Kidney (tissue), 14 donors: ENCODE results near the gene ESYT2. TPM values are rescaled to one million over a fixed set of nuclear protein-coding genes. Genes with fewer than 3 reads are reported as not detected.

Experiments used
- DNase-seq, 5 donors: peaks; one replicate each; pipeline ENCODE4 v3.0.0-alpha.2; 2013 to 2020
- FAIRE-seq: peaks from 2 replicates; lab custom pipeline; 2012; peaks lifted over from hg19 to GRCh38; lab: Jason Lieb, UNC
- H3K27ac ChIP-seq, 2 donors: one replicate each; pipeline ENCODE4 v1.7.0; 2013; ENCODE audit warnings: low read depth in 2 of 2, low read length in 2 of 2, inconsistent platforms in 1 of 2
- H3K27me3 ChIP-seq: one replicate; pipeline ENCODE4 v1.7.1; 2013; ENCODE audit warnings: low read length, inconsistent platforms; ENCODE audit not compliant: control insufficient read depth, insufficient read depth
- H3K36me3 ChIP-seq, 3 donors: one replicate each; pipeline versions ENCODE4 v1.7.0 to v1.7.1; 2013; ENCODE audit warnings: low read length in 3 of 3, control low read depth in 1 of 3, inconsistent platforms in 1 of 3; ENCODE audit not compliant: insufficient read depth in 3 of 3, control insufficient read depth in 2 of 3
- H3K4me1 ChIP-seq, 3 donors: one replicate each; pipeline versions ENCODE4 v1.7.0 to v1.7.1; 2013; ENCODE audit warnings: low read length in 3 of 3, inconsistent platforms in 1 of 3, low read depth in 1 of 3; ENCODE audit not compliant: control insufficient read depth in 2 of 3, insufficient read depth in 2 of 3
- H3K4me3 ChIP-seq, 3 donors: one replicate each; pipeline versions ENCODE4 v1.7.0 to v1.8.1; 2013; ENCODE audit warnings: low read length in 3 of 3, control low read depth in 1 of 3, inconsistent platforms in 1 of 3
- H3K9ac ChIP-seq, 3 donors: one replicate each; pipeline versions ENCODE4 v1.7.0 to v1.7.1; 2013; ENCODE audit warnings: low read length in 3 of 3, control low read depth in 1 of 3, inconsistent platforms in 1 of 3
- H3K9me3 ChIP-seq, 3 donors: one replicate each; pipeline versions ENCODE4 v1.7.0 to v1.7.1; 2013; ENCODE audit warnings: low read length in 3 of 3, control low read depth in 1 of 3, inconsistent platforms in 1 of 3; ENCODE audit not compliant: control insufficient read depth in 2 of 3, insufficient read depth in 1 of 3
- CTCF ChIP-seq: IDR thresholded peaks from 3 replicates; pipeline ENCODE4 v1.5.1; 2012; ENCODE audit warnings: mild to moderate bottlenecking, moderate library complexity, borderline replicate concordance; ENCODE audit not compliant: insufficient read depth; ENCODE audit errors: extremely low read depth
- intact Hi-C: fragments of 100-400 bp; cut with DNase I; formaldehyde crosslinking; loops from one replicate; pipeline ENCODE4 v1.11.1; 2022
- polyA plus RNA-seq: library from polyadenylated mRNA; stranded (reverse); fragments of 350-450 nt; fragmentation: Illumina TruSeq; extraction: RNeasy Lipid Tissue Mini Kit (QIAGEN cat#74804); gene quantifications from one replicate; pipeline ENCODE4 v1.2.3, GENCODE V29; 2014; ENCODE audit warnings: low read depth, low replicate concordance; ENCODE audit not compliant: insufficient read depth
- total RNA-seq: library from RNA; stranded (reverse); fragmentation: NEBNext Ultra II Directional; extraction: Animal tissue kit (Norgen Biotek cat#: 25700); gene quantifications from one replicate; pipeline ENCODE4 v1.2.1, GENCODE V29; 2021
- donor health status: control.
- donor health status: control.
- donor health status: control.
- donor health status: control.
- donor health status: control.
- donor health status: DM: yes; HTN: yes; CAD: no.
- donor health status: Normal renal cell carcinoma (clear cell type).

The ESYT2 gene
- total and polyA plus RNA-seq, 2 donors from 2014 or later: 19.4 to 95.8 TPM

GRCh38 chr7:158786898-158787297 lies 42.4 kb downstream of the ESYT2 start:
- Histone ChIP-seq H3K4me3 (no peak overlapping the region), H3K27ac (no peak overlapping the region), H3K27me3 (no peaks in the 10 kb centered on the region), H3K9me3 (no peaks in the 10 kb centered on the region), H3K4me1 (peaks cover 0 to 3% (median 0%) of the 10 kb centered on the region in 3 donors), H3K9ac (no peak overlapping the region), H3K36me3 (peaks cover 3 to 20% (median 19%) of the 10 kb centered on the region in 3 donors)
- TF ChIP-seq CTCF: no peak
- DNase-seq (no peak), FAIRE-seq (no peak)
- intact Hi-C loops: no loop called here

GRCh38 chr7:158784270-158784669 lies 45.0 kb downstream of the ESYT2 start:
- FAIRE-seq: no peak
- TF ChIP-seq CTCF: no peak
- H3K27ac ChIP-seq: no peak overlapping the region
- H3K4me3 ChIP-seq: no peak overlapping the region
- no peaks in the 10 kb centered on the region for H3K27me3 ChIP-seq
- H3K36me3 ChIP-seq: peaks cover 12 to 23% (median 21%) of the 10 kb centered on the region in 3 donors
- peaks cover 0 to 6% (median 0%) of the 10 kb centered on the region in 3 donors for H3K4me1 ChIP-seq
- no peak overlapping the region for H3K9ac ChIP-seq
- no peaks in the 10 kb centered on the region for H3K9me3 ChIP-seq
- intact Hi-C loops: no loop called here
- no peak for DNase-seq

GRCh38 chr7:158783595-158783994 lies 45.7 kb downstream of the ESYT2 start:
- FAIRE-seq: no peak
- TF ChIP-seq CTCF: no peak
- H3K36me3 ChIP-seq: peaks cover 12 to 21% (median 20%) of the 10 kb centered on the region in 3 donors

More at GRCh38 chr7:158783595-158783994, 45.7 kb downstream of the ESYT2 start:
- DNase-seq: no peak
- no peaks in the 10 kb centered on the region for H3K27me3 ChIP-seq
- intact Hi-C loops: no loop called here
- no peak overlapping the region for H3K27ac ChIP-seq
- no peak overlapping the region for H3K9ac ChIP-seq
- H3K4me3 ChIP-seq: no peak overlapping the region
- H3K9me3 ChIP-seq: no peaks in the 10 kb centered on the region
- H3K4me1 ChIP-seq: peaks cover 0 to 6% (median 0%) of the 10 kb centered on the region in 3 donors
